ENCODE results near the gene PRB4.

DNA sequence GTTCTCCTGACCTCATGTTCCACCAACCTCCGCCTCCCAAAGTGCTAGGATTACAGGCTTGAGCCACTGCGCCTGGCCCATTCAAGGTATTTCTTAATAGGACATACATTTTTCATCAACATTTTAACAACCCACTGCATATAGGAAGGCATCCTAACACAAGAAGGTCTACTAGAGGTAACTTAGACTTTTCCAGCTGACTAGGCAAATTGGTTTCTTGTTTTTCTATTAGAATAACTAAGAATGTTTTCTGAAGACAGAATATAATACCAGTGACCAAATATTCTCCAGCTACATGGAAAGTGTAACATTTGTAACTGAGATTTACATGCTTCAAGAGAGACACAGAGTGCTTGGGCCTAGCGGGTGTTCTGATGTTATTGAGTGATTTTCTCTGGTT is 14.2 kb upstream of the PRB4 start:
- TF ChIP-seq, protein P1, sequence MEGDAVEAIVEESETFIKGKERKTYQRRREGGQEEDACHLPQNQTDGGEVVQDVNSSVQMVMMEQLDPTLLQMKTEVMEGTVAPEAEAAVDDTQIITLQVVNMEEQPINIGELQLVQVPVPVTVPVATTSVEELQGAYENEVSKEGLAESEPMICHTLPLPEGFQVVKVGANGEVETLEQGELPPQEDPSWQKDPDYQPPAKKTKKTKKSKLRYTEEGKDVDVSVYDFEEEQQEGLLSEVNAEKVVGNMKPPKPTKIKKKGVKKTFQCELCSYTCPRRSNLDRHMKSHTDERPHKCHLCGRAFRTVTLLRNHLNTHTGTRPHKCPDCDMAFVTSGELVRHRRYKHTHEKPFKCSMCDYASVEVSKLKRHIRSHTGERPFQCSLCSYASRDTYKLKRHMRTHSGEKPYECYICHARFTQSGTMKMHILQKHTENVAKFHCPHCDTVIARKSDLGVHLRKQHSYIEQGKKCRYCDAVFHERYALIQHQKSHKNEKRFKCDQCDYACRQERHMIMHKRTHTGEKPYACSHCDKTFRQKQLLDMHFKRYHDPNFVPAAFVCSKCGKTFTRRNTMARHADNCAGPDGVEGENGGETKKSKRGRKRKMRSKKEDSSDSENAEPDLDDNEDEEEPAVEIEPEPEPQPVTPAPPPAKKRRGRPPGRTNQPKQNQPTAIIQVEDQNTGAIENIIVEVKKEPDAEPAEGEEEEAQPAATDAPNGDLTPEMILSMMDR (IDR thresholded peaks at IDR 0.05) = no peak
- no peak for TF ChIP-seq EZH2 (IDR thresholded peaks at IDR 0.05; ENCODE audit: borderline replicate concordance, insufficient read depth, low read depth, low read length, poor library complexity, severe bottlenecking)
